T-helper 9 cell (primary cell): ENCODE measurements around the gene MUC13.

Experiments used
- DNase-seq: peaks from one replicate; pipeline ENCODE4 v3.0.0-alpha.2; 2020

Gene MUC13

DNA sequence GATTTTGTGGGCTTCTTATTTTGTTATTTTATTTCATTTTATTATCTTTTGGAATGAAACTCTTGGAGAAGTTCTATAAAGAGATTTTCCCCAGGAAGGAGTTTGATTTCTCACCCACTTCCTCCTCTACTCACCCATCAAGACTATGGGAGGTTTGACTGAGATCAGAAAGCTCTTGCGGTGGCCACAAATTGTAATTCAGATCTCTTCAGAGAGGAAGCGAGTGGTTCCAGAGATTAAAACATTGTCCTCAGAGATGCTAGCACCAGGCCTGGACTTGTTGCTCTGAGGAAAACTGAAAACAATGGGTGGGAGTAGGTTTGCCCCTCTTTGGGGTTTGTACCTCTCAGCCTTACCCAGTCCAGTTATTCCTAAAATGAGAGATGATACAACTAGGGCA lies 8.1 kb upstream of the MUC13 start:
- DNase-seq, result no peak

GRCh38 chr3:124941771-124942170 lies 7.2 kb upstream of the MUC13 start:
- DNase-seq, result no peak

DNA sequence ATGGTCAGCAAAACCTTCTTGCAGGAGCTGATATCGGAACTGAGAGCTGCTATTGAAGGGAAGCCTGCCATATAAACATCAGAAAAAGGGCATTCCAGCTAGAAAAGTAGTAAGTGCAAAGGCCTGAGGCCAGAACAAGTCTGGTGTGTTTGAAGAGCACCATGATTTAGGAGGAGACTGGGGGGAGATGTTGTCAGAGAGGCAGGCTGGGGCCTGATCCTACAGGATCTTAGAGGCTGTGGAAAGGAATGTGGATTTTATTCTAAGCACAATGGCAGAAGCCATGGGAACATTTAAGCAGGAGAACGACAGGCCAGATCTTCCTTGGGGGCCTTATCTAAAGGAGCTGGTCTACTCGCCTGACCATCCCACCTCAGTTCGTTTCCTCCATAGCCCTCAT lies 5.1 kb upstream of the MUC13 start:
- no peak for DNase-seq

DNA sequence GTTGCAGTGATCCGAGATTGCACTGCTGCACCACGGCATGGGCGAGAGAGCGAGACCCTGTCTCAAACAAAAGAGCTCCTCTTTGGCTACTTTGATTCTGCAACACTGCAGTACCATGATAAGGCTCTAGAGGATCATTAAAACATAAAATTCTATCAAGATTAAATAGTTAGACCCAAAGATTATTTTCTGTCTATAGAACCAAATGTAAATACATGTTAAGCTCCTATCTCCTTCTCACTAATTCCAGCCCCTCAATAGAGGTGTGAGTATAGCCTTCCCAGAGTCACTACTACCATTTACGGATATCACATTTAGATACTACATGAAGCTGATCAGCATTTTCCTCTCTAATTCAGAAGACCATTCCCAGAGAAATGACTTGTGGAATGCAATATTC lies 4.3 kb upstream of the MUC13 start:
- no peak for DNase-seq

DNA sequence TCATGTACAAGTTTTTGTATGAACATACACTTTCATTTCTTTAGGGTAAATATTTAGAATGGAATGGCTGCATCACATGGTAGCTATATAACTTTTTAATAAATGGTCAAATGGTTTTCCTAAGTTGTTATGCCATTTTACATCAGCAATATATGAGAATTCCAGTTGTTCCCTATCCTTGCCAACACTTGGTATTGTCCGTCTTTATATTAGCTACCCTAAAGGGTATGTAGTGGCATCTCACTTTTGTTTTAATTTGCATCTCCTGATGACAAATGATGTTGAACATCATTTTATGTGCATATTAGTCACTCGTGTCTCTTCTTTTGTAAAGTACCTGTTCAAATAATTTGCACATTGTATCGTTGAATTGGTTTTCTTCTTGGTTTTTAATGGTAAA lies 2.5 kb upstream of the MUC13 start:
- no peak for DNase-seq

- no peak for DNase-seq
Measured at GRCh38 chr3:124935794-124936542, 1.4 kb upstream of the MUC13 start.

DNA sequence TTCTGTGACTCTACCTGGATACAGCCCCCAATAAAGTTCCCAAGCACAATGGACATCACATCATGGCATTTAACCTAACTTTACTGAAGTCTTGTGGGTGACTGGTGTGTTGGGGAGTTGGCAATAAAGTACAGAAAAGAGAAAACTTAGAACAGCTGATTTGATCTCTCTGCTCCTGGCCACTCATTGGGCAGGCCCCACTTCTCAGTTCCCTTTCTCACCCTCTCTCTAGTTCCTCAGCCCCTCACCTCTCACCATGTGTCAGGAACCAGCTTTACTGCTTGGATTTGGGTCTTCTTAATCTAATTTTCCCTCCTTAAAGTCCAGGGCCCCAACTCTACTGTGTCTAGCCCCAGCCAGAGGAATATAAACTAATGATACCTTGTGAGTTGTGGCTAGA lies 713 bp upstream of the MUC13 start:
- no peak for DNase-seq

GRCh38 chr3:124928333-124929202 lies 6.0 kb downstream of the MUC13 start:
- peak; percentile 40 for DNase-seq

- no peak for DNase-seq
Measured at GRCh38 chr3:124927574-124928045, 6.9 kb downstream of the MUC13 start.

- no peak for DNase-seq
Measured at GRCh38 chr3:124926426-124927101, 8.0 kb downstream of the MUC13 start.

DNA sequence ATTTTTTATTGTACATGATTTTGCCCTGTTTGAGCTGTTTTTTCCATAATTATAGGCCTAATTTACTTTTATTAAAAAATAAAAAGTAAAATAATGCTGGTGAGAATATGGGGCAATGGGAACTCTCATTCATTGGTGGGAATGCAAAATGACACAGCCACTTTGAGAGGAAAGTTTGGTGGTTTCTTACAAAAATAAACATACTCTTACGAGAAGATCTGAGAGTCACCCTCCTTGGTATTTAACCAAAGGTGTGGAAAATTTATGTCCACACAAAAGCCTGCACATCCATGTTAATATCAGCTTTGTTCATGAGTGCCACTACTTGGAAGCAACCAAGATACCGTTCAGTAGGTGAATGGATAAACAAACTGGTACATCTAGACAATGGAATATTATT lies 9.8 kb downstream of the MUC13 start:
- no peak for DNase-seq

- no peak for DNase-seq
Measured at GRCh38 chr3:124923833-124924232, 10.7 kb downstream of the MUC13 start.

DNA sequence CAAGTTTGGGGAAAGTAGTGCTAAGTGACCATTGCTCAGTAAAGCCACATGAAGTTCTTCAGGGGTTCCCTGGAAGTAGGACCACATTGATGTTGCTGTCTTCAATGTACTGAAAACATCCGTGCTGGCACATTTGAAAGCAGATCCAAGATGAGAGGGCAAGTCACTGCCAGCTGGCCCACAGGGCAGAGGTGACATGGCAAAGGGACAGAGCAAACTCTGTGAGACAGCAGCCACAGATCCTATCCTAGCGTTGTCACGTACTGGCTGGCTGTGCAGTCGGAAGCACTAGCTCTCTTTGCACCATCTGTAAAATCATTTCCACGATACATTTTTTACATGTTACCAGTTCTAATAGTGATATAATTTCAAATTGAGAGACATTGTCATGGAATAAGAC lies 13.8 kb downstream of the MUC13 start:
- no peak for DNase-seq

DNA sequence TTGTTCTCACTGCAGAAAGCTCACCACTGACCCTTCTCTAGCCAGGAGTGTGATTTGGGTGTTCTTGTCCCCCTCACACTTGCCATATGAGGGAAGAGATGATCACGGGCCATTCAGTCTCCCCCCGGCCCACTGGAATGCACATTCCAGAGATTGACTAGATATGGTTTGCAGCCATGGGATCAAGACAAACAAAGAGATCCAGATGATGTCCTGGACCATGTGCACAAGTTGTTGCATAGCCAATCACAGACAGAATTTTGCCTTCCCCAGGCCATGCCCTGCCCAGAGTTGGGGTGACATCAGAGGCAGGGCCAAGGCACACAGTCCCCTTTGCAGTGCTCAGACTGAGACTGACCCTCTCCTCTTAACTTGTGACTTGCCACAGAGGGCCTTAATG lies 14.8 kb downstream of the MUC13 start:
- DNase-seq, result no peak

GRCh38 chr3:124918524-124918923 lies 16.0 kb downstream of the MUC13 start:
- DNase-seq, result no peak

DNA sequence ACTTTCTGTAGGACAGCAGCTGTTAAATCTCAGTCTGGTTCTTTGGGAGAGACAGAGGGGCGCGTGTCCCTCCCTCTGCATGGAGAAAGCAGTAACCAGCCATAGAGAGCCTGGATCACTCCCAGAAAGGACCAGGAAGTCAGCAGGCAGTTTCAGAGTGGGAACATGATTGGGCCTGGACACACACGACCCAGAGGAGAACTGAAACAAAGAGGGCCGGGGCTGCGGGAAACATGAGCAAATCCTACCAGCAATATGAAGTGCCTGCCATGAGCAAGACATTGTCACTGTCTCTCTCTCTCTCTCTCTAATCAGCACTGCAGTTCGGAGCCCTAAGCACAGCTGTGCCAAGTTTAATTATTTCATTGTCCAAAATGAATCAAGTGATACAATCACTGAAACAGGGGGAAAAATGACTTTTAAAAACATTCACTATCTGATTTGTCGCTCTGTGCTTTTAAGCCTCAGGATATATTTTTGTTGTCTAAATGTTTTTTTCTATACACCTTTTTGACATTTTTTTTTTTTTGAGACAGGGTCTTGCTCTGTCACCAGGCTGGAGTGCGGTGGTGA lies 17.6 kb downstream of the MUC13 start:
- no peak for DNase-seq

GRCh38 chr3:124915254-124915653 lies 19.3 kb downstream of the MUC13 start:
- no peak for DNase-seq

GRCh38 chr3:124907957-124908356 lies 26.6 kb downstream of the MUC13 start:
- DNase-seq, result no peak

- no peak for DNase-seq
Measured at GRCh38 chr3:124904835-124905492, 29.6 kb downstream of the MUC13 start.

DNA sequence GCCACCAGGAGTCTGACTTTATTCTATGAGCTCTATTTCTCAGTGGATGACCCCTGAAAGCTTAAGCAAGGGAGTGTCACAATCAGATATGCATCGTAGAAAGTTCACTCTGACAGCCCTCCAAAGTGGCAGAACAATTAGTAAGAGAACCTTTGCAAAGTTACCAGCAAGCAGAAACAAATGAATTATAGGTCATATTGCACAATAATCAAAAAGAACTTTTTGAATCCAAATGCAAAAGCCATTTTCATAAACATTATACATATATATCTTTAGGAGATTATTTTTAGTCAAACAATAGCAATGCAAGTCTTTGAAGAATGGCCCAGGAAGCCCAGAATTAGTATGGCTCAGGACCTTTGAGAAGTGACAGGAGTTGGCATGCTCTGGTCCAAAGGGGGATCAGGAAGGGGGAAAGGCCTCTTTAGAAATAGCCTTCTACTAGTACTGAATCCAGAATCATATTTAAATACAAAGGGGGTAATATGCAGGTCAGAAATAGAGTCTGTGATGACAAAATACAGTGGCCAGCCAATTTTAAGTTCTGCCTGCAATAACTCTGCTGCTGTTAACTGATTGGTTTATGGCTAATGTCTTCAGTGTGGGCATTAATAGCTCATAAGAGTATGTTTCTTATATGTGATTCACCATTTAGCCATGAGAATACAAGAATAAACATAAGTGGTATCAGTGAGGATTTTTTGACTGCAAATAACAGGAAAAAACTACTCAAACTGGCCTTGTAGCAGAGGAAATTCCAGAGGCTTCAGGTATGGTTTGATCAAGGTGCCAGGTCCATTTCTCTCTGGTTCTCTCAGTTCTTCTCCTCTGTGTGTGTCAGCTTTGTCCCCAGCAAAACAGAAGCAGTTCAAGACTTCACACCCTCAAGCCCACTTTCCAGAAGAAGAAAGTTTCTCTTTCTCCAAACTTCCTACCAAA lies 30.4 kb downstream of the MUC13 start:
- DNase-seq, result no peak

GRCh38 chr3:124896824-124897526 lies 37.6 kb downstream of the MUC13 start:
- DNase-seq, result no peak
